ENCODE results near the gene ZNF765.
A peak's percentile ranks its signal among the peaks of the same experiment; 100 is the strongest.

Gene ZNF765

DNA sequence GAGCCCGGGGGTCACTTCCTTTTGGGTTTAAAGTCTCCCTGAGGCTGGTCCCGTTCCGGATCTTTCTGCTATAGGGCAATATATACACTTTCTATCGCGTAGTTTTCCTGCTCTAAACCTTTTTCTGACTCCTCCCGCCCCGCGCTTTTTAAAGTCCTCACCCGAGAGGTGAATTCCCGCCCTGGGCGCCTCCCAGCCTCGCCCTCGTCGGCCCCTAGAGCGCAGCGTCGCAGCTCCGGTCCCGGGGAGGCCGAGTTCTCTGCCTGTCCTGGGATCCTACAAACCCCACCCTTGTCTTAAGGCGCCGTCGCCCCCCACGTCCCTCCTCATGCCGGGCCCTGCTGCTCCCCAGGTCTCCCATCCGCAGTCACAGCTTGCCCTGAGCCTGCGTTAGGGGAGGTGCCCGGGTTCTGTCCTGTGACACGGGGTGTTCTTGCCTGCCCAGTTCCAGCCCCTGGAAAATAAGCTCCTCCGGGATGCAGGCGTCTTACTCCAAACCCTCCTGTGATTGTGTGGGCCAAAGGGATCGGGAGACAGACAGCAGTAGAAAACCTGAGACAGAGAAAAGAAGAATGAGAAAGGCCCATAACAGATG is 29.0 kb upstream of the ZNF765 start:
- H3K27me3 Mint-ChIP-seq (ENCODE audit: low read depth, poor library complexity), result peaks cover 26% of the 10 kb centered on the region
- peak overlapping the region; percentile 92 for H3K4me3 Mint-ChIP-seq
- TF ChIP-seq, protein P1, sequence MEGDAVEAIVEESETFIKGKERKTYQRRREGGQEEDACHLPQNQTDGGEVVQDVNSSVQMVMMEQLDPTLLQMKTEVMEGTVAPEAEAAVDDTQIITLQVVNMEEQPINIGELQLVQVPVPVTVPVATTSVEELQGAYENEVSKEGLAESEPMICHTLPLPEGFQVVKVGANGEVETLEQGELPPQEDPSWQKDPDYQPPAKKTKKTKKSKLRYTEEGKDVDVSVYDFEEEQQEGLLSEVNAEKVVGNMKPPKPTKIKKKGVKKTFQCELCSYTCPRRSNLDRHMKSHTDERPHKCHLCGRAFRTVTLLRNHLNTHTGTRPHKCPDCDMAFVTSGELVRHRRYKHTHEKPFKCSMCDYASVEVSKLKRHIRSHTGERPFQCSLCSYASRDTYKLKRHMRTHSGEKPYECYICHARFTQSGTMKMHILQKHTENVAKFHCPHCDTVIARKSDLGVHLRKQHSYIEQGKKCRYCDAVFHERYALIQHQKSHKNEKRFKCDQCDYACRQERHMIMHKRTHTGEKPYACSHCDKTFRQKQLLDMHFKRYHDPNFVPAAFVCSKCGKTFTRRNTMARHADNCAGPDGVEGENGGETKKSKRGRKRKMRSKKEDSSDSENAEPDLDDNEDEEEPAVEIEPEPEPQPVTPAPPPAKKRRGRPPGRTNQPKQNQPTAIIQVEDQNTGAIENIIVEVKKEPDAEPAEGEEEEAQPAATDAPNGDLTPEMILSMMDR (IDR thresholded peaks at IDR 0.05), result no peak
- peaks cover 38% of the 10 kb centered on the region for H3K4me1 Mint-ChIP-seq
- H3K9me3 Mint-ChIP-seq, result peaks cover 14% of the 10 kb centered on the region
- H3K27ac Mint-ChIP-seq, result peak overlapping the region; percentile 90
- peaks cover 4% of the 10 kb centered on the region for H3K36me3 Mint-ChIP-seq (ENCODE audit: low read depth)
- peak; percentile 47 for DNase-seq

DNA sequence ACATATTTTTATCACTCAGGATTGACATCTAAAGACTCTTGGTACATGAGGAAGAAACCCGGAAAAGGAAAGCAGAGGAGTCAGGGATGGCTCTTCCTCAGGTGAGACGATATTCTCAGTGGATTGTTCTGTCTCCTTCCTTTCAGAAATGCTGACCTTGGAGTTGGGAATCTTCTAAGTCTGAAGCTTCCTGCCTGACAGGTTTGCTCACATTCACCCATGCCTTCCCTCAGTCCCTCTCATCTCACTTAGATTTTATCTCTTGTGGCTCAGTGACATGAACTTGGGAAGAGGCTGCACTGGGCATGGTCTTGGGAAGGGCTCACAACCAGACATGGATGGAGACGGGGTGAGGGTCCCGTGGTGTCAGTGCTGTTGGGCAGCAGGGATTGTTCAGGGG is 22.8 kb upstream of the ZNF765 start:
- TF ChIP-seq, protein P1 (IDR thresholded peaks at IDR 0.05), result no peak
- Mint-ChIP-seq H3K4me3 (no peak overlapping the region), H3K4me1 (peaks cover 20% of the 10 kb centered on the region), H3K27ac (no peak overlapping the region), H3K9me3 (peaks cover 10% of the 10 kb centered on the region), H3K36me3 (ENCODE audit: low read depth) (peaks cover 54% of the 10 kb centered on the region), H3K27me3 (ENCODE audit: low read depth, poor library complexity) (peaks cover 6% of the 10 kb centered on the region)
- no peak for DNase-seq

DNA sequence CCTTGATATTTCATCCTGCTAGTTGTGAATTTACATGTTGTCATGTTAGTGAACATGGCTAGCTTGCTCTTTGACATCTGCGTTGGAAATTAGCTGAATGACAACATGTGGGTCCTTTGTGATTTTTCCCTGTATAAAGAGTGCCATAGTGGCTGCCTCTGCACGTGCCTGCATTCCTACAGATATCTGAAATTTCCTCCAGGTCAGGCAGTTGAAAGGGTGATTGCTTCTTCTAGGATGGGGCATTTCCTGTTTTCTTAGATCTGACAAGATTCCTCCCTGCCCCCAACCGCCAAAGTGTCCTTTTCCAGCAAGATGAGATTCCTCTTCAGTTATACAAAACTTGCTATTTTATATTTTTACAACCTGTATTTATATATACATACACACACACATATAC is 20.7 kb upstream of the ZNF765 start:
- H3K9me3 Mint-ChIP-seq, result peaks cover 26% of the 10 kb centered on the region

DNA sequence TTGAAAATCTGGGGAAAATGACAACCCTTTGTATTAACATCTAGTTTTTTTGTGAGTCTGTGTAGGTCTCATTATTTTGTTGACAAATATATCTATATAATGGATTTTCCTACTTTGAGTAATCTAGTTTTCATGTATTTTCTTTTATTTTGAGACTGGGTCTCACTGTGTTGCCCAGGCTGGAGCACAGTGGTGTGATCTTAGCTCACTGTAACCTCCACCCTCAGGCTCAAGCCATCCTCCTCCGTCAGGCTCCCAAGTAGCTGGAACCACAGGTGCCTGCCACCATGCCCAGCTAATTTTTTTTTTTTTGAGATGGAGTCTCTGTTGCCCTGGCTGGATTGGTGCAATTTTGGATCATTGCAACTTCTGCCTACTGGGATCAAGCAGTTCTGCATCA is 20.2 kb upstream of the ZNF765 start:
- Mint-ChIP-seq H3K36me3 (ENCODE audit: low read depth) (peaks cover 79% of the 10 kb centered on the region), H3K4me3 (no peak overlapping the region), H3K9me3 (peaks cover 29% of the 10 kb centered on the region), H3K27me3 (ENCODE audit: low read depth, poor library complexity) (peaks cover 2% of the 10 kb centered on the region), H3K27ac (no peak overlapping the region), H3K4me1 (peaks cover 10% of the 10 kb centered on the region)
- DNase-seq, result no peak
- TF ChIP-seq, protein P1 (IDR thresholded peaks at IDR 0.05), result no peak

More for the DNA sequence above, 20.7 kb upstream of the ZNF765 start:
- DNase-seq, result no peak
- Mint-ChIP-seq H3K4me3 (no peak overlapping the region), H3K27me3 (ENCODE audit: low read depth, poor library complexity) (peaks cover 2% of the 10 kb centered on the region), H3K4me1 (peaks cover 10% of the 10 kb centered on the region), H3K27ac (no peak overlapping the region), H3K36me3 (ENCODE audit: low read depth) (peaks cover 74% of the 10 kb centered on the region)
- TF ChIP-seq, protein P1 (IDR thresholded peaks at IDR 0.05), result no peak

DNA sequence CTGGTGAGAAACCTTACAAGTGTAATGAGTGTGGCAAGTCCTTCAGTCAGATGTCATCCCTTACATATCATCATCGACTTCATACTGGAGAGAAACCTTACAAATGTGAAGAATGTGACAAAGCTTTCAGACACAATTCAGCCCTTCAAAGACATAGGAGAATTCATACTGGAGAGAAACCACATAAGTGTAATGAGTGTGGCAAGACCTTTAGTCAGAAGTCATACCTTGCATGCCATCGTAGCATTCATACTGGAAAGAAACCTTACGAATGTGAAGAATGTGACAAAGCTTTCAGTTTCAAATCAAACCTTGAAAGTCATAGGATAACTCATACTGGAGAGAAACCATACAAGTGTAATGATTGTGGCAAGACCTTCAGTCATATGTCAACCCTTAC is 13.6 kb upstream of the ZNF765 start:
- Mint-ChIP-seq H3K27me3 (ENCODE audit: low read depth, poor library complexity) (no peaks in the 10 kb centered on the region), H3K4me3 (no peak overlapping the region), H3K4me1 (no peaks in the 10 kb centered on the region), H3K9me3 (peaks cover 91% of the 10 kb centered on the region), H3K27ac (no peak overlapping the region), H3K36me3 (ENCODE audit: low read depth) (peaks cover 99% of the 10 kb centered on the region)
- DNase-seq, result no peak
- TF ChIP-seq, protein P1 (IDR thresholded peaks at IDR 0.05), result no peak

DNA sequence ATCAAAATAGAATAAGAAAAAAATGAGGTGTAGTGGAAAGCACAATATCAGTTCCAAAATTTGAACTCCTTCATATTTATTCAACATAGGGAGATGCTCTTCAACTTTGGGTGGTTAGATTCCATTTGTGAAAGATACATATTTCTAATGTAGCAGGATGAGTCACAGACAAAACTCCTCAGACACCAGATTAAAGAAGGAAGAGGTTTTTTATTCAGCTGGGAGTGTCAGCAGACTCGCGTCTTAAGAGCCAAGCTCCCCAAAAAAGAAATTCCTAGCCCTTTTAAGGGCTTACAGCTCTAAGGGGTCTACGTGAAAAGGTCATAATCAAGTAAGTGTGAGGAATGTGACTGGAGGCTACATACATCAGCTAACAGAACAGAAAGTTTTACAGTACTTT is 6.8 kb upstream of the ZNF765 start:
- TF ChIP-seq, protein P1 (IDR thresholded peaks at IDR 0.05), result no peak
- DNase-seq, result no peak
- Mint-ChIP-seq H3K27ac (no peak overlapping the region), H3K4me1 (peaks cover 8% of the 10 kb centered on the region), H3K9me3 (peaks cover 85% of the 10 kb centered on the region), H3K4me3 (no peak overlapping the region), H3K36me3 (ENCODE audit: low read depth) (peaks cover 65% of the 10 kb centered on the region), H3K27me3 (ENCODE audit: low read depth, poor library complexity) (no peaks in the 10 kb centered on the region)

Measured in nephron progenitor cell (in vitro differentiated cells).